Measurements from ENCODE around the gene ARHGEF12.

The ARHGEF12 gene

DNA sequence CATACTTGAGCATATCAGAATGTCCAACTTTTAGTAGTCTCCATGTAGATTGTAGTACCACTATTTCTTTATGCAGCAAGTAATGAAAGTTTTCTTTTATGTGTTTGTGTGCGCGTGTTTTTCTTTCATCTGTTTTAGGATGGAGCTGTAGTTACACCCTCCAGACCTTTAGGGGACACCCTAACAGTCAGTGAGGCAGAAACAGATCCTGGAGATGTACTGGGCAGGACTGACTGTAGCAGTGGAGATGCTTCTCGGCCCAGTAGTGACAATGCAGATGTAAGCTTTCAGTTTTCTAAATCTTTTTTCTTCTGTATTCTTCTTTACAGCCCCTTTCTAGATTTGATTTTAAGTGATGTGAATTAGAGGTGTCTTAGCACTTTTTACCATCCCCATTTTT is 95.4 kb downstream of the ARHGEF12 start:
- DNase-seq: no peak

DNA sequence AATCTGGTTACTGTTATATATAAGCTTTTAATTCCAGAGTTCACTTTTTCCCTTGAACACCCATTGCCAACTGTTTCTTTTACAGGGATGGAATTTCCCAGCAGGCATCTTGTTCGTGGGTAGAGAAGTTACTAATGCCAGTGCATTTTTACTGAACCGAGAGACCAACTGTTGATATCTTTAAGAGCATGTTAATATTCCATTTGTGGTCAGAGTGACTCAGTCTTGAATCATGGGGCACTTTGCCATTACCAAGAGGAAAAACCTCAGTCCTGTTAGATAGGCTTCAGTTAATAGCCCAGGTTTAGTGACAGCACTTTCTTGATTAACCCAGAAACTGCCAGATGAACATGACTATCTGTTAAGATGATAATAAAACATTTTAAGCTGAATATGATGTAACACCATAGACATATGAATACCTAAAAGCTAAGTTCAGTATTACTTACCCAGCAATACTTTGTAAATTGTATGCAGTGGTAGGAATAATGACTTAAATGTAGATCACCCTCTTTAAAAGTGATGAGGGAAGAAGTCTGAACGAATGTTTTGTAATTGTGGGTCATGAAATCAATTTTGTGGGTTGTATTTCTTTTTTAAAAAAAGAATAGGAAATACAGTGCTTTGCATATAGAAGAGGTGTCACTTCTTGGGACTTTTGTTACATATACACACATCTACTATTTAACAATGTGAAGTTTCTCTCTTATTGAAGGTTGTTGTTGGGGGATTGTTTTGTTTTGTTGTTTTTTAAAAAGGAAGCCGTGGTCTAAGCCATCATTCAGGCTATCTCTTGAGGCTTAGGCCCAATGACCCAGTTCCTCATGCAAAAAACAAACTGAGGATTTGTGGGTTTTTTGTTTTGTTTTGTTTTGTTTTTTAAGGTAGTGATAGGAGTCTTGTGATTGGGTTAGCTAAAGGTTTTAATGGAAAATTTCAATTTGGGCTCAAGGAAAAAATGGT is 96.1 kb downstream of the ARHGEF12 start:
- no peak for DNase-seq

DNA sequence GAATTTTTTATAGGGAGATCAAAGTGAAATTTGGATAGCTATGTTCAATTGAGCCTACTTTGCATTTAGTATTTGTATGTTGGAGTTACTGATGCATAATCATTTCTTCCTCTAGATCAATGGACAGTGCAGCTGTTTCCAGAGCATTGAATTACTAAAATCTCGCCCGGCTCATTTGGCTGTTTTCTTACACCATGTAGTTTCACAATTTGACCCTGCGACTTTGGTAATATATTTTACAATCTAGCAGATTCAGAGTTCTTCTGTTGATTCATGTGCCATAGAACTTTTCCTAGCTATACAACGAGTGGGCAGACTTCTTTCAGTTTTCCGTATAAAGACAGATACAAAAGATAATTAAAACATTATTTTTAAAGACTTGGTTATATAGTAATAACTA is 105.4 kb downstream of the ARHGEF12 start:
- DNase-seq: no peak

DNA sequence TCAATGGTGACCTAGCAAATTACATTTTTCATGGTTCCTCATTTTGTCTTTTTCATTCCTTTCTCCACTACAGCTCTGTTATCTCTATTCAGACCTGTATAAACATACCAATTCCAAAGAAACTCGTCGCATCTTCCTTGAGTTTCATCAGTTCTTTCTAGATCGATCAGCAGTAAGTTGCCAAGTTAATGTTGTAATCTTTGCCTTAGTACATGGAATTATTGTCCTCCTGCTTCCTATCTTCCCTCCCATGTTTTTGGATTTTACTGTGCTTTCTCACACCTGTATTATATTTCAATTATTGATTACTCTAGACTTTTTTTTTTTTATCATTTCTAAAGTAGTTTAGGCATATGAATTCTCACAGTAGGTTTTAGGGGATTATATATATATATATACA is 105.8 kb downstream of the ARHGEF12 start:
- no peak for DNase-seq

DNA sequence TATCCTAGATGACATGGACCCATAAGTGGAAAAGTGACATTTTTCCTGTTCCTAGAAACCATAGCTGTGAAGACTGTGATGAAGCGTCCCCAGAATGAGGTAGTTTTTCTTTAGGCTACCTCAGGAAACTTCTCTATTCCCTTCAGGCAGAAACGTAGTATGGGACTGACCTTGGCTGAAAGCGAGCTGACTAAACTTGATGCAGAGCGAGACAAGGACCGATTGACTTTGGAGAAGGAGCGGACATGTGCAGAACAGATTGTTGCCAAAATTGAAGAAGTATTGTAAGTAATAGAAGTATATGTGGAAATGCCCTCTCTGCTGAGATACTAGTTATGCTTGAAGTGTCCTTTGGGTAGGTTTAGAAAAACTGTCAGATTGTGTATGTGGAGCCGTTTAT is 110.6 kb downstream of the ARHGEF12 start:
- DNase-seq: no peak

DNA sequence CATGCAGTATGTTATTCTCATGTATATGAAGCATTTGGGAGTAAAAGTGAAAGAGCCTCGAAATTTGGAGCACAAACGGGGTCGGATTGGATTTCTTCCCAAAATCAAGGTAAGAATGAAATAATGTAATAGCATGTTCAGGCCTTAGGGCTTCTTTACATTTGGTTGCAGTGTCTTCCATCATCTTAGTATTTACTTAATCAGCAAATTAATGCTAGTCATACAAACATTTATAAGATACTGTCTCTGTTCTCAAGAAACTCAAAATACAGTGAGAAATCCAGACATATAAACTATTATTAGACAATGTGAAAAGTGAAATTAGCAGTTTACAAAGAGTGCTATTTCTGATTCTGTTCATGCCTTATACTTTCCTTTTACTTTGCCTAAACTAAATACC is 112.0 kb downstream of the ARHGEF12 start:
- DNase-seq: no peak

DNA sequence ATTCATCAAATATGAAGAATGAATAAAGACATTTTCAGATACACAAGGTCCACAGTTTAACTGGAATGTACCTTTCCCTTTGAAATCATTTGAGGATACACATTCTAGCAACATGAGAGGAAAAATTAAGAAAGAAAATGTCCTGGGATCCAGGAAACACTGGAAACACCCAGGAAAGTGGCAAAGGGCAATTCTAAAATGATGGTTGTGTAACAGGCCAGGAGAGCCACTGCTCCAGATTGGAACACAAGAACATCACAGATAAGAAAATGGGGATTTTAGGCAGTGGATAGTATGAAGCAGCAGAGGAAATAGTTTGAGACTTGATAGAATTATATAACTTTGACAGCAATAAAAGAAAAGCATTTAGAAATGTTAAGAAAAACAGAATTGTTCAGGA is 119.3 kb downstream of the ARHGEF12 start:
- DNase-seq: no peak

DNA sequence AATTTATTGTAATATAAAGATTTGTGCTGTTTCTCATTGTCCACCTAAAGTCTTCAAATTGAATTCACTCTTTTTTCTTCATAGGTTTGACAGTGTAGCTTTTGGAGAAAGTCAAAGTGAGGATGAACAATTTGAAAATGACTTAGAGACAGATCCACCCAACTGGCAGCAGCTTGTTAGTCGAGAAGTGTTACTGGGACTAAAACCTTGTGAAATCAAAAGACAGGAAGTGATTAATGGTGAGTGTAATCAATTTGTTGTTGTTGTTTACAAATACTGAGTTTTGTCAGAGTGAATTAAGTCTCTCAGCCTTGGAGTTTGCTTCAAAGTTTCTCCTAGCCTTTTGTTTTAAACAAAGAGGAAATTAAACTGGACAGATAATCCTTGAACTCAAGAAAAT is 121.8 kb downstream of the ARHGEF12 start:
- no peak for DNase-seq

DNA sequence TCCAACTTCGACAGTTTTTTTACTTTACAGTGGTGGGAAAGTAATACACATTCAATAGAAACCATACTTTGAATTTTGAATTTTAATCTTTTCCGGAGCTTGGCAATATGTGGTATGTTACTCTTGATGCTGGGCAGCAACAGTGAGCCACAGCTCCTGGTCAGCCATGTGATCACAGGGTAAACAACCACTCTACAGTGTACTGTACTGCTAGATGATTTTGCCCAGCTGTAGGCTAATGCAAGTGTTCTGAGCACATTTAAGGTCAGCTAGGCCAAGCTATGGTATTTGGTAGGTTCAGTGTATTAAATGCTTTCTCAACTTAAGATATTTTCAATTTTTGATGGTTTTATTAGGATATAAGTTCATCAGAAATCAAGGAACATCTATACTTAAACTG is 126.6 kb downstream of the ARHGEF12 start:
- DNase-seq: no peak

DNA sequence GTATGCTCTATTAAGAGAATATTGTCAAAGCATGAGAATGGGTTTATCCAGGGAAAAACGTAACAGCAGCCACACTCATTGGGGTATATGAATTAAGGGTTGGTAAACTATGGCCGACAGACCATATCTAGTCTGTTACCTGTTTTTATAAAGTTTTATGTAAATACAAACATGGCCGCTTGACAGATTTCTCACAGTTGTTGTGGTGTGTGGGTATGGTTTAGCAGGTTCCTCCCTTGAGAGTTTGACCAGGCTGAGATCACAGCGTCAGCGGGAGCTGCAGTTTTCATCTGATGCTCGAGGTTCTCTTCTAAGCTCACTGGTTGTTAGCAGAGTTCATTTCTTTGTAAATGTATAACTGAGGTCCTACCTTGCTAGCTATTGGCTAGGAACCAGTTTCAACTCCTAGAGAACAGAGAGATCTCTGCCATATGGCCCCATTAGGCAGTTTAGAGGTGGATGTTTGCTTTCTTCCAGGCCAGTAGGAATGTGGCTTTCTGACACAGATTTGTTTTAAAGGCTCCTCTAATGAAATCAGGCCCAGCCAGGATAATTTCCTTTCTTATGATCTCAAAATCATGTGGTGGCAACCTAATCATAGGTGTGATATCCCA is 129.8 kb downstream of the ARHGEF12 start:
- DNase-seq: no peak

DNA sequence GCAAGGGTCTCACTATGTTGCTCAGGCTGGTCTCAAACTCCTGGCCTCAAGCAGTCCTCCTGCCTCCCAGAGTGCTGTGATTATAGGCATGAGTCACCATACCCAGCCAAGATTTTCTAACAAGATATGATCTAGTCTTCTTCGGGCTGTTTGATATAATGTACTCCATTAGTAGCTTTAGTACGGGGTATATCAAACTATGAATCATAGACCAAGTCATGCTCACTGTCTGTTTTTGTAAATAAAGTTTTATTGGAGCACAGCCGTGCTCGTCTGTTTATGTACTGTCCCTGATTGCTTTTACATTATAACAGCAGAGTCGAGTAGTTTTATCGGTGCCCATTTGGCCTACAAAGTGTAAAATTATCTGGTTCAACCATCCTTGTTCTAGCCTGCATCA is 131.4 kb downstream of the ARHGEF12 start:
- no peak for DNase-seq

DNA sequence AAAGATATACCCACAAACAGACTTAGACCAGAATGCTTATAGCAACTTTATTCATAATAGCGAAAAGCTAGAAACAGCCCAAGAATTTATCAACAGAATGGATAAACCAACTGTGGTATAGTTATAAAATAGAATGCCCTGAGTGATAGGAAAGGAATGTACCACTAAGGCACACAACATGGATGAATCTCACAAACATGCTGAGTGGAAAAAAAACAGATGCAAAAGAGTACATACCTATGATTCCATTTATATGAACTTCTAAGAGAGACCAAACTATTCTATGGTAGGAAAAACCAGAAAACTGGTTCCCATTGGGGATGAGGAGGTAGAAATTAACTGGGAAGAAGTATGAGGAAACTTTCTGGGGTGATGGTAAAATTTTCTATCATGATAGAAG is 134.9 kb downstream of the ARHGEF12 start:
- no peak for DNase-seq

DNA sequence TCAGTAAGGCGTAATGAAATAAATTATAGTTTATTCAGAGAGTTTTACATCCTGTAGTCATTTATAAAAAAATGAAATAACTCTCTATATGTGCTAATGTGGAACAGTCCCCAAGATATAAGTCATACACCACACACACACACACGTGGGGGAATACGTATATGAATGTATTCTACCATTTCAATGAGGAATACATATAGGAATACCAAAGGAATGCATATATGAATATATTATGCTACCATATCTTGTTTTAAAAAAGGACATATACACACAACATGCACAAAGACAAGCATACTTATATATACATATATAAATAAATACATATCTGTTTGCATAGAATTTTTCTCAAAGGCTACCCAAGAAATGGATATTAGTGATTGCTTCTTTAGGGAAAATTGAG is 135.8 kb downstream of the ARHGEF12 start:
- no peak for DNase-seq

DNA sequence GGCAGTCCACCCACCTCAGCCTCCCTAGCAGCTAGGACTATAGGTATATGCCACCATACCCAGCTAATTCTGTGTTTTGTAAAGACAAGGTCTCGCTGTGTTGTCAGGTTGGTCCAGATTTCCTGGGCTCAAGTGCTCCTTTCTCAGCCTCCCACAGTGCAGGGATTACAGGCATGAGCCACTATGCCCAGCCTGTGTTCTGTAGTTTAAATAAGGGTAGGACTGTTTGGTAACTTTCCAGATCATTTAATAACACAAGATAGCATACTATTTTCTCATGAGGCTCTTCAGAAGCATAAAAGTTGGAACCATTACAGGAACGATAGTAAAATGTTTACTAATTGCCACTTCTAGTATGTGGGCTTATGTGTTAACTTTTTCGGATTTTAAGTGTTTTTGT is 137.3 kb downstream of the ARHGEF12 start:
- DNase-seq: no peak

DNA sequence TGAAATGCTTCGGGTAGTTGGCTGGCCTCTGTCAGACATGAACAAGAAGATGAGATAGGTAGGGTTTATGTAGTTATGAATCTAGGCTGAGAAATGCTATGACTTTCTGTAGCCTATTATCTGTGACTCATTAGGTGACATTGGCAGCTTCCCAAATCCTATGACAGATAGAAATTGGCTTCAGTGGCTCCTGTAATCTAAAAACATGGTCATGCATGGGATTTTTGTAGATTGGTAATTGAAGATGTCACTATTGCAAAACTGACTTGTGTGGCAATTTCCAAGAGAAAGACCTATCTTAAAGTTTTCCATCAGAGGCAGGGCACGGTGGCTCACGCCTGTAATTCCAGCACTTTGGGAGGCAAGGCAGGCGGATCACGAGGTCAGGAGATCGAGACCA is 145.9 kb downstream of the ARHGEF12 start:
- DNase-seq: no peak

DNA sequence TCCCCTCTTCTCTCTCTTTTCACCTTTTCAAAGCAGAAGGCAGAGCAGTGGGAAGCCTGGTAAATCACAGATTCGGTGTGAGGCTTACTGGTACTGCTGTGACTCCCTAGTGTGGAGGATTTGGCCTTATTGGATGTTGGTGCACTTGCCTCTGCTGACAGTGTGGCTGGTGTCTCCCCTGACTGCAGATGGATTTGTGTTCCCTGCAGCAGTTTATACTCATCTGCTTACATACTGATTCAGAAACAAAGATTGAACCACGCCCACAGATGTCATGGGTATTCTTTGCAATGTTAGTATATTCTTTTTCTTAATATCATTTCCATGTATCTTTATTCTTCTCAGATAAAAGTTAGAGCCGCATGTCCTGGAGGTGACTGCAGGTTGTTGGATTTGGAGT is 148.5 kb downstream of the ARHGEF12 start:
- no peak for DNase-seq

DNA sequence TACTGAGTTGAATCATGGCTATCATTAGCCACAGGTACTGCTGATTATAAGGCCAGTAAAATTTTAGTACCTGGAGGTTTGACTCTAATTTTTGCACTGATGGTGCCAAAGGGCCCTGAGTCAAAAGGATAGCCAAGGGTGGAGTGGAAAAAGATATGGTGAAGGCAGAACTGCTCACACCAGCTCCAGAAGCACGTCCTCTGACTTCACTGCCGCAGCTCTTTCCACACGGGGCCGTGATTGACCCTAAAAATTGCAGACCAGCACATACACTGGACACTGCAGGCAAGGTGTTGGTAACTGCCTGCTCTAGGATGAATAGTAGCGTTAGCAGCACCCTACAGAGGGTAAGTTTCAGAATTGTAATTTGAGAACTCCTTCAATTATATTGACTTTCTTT is 149.9 kb downstream of the ARHGEF12 start:
- no peak for DNase-seq

DNA sequence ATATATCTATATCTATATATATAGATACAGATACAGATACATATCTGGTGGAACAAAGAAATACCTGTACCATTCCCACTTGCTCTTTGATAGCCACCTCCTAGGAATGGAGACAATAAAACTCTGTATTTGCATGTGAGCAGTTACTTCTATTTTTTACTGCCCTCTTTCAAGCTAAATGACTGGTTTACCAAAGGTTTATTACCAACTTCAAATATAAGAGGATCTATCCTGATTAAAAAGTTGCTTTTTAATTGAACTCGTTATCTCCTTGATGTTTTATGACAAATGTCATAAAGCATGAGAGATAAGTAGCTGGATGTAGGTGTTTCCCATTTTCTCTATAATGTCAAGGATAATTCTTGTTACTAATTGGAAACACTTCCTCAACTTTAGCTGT is 153.6 kb downstream of the ARHGEF12 start:
- DNase-seq: no peak

DNA sequence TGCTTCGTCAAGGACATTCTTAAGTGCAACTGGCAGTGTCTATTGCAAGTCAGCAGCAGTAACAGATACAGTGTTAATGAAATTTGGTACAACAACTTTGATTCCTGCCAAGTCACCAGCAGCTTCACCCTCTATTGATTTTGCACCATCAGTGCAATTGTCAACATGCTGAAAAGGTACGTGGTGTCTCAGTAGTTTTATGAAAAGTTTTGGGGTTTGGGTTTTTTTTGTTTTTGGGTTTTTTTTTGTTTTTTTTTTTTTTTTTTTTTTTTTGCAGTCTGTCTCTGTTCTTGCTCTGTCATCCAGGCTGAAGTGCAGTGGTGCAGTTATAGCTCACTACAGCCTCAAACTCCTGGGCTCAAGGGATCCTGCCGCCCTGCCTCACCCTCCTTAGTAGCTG is 156.3 kb downstream of the ARHGEF12 start:
- no peak for DNase-seq

DNA sequence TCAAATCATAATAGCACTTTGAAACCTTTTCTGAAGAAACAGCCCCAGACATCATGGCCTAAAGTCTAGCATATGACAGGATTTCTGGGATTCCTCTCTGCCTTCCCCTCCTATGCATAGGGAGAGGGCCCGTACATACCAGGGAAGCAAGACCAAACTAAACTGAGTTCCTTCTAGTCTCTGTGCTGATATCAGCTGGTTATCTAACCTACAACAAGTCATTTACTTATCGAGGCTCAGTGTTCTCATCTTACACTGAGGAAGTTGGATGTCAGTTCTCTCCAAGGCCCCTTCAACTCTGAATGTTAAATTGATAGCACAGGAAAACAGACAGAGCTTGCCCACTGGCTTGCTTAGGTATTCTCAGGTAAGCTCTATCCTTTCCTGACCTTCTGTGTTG is 158.4 kb downstream of the ARHGEF12 start:
- DNase-seq: no peak

DNA sequence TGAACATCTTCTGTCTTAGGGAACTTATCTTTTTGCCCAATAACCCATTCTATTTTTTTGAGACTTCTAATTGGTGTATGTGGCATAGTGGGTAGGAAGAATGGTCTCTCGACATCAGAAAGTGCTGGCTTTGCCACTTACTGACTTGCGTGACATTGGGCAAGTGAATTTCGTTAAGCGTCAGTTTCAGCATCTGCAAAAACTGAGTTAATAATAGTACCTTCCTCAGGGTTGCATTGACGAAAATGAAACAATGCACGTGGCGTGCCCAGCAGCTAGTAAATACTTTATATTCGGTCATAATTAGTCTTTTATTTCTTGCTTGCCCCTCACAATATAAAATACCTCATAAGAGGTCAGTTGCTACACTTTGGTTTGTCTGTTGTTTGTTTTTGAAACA is 162.9 kb downstream of the ARHGEF12 start:
- no peak for DNase-seq

DNA sequence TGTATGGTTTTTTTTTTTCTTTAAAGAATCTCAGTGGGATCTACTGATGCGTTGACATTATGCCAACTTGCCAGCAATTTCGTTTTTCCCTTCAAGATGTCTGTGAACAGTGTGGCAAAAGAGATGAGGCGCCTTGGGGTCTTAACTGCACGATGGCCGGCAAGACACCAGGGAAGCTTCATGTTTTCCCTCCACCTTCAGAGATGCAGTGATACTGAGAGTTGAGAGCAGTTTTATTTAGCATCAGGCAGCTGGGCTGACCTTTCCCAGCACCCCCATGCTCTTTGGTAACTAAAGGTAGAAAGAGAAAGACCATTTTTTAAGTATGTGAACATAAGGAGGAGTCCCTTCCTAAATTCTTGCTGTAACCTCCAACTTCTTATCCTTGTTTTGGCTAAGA is 163.6 kb downstream of the ARHGEF12 start:
- DNase-seq: no peak

DNA sequence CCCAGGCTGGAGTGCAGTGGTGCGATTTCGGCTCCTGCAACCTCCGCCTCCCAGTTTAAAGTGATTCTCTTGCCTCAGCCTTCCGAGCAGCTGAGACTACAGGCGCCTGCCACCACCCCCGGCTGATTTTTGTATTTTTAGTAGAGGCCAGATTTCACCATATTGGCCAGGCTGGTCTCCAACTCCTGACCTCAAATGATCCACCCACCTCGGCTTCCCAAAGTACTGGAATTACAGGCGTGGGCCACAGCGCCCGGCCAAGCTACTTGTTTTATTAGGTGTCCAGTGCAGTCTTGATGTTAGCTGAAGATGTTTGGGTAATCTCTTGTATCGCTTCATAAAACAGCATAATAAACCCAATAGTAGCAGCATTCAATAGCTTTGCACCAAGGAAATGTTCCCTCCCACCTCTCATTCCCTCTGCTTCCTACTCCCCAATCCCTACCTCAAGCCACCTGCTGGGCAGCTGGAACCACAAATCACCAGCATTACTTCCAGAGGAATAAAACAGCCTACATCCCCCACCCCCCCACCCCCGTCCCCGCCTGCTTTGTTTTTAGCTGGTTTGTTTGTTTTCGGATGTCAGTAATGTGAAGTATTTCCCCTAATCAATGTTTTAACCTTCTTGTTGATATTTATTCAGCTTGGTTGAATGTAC is 164.3 kb downstream of the ARHGEF12 start:
- no peak for DNase-seq

DNA sequence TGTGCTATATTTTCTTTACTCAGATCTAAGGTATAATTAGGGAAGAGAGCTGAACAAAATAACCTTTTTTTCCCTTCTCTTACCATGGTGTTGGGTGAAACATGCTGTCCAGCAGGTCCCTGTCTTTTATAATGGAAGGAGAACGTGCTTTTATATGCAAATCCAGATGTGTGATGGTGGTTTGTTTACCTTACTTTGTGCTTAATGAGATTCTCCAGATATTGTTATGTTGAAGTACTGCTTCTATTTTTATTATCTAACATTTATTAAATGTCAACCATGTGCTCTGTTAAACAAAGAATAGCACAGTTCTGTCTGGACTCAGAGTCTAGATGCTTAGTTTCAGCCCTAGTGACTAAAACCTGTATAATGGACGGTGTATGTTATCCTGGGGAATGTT is 165.2 kb downstream of the ARHGEF12 start:
- no peak for DNase-seq
